Colonic mucosa (tissue), 4 donors: ENCODE measurements around the gene CACNA1D. TPM values are rescaled to one million over a fixed set of nuclear protein-coding genes. Genes with fewer than 3 reads are reported as not detected.

Source experiments
- DNase-seq: peaks from one replicate; pipeline ENCODE4 v3.0.0-alpha.2; 2020
- H3K27ac ChIP-seq: fragments of 200-600 bp; one replicate; pipeline ENCODE4 v1.8.0; 2021
- H3K27me3 ChIP-seq: fragments of 200-600 bp; one replicate; pipeline ENCODE4 v1.8.0; 2021
- H3K36me3 ChIP-seq: fragments of 200-600 bp; one replicate; pipeline ENCODE4 v1.8.0; 2021
- H3K4me1 ChIP-seq: fragments of 200-600 bp; one replicate; pipeline ENCODE4 v1.8.0; 2021; ENCODE audit warnings: mild to moderate bottlenecking
- H3K4me3 ChIP-seq: fragments of 200-600 bp; one replicate; pipeline ENCODE4 v1.8.0; 2021
- H3K9ac ChIP-seq, 2 donors: one replicate each; pipeline ENCODE4 v1.7.0; 2013; ENCODE audit warnings: control low read depth in 2 of 2, low read depth in 2 of 2, low read length in 2 of 2
- H3K9me3 ChIP-seq: fragments of 200-600 bp; one replicate; pipeline ENCODE4 v1.8.0; 2021
- CTCF ChIP-seq: fragments of 200-600 bp; IDR thresholded peaks from one replicate; pipeline ENCODE4 v1.8.0; 2022; ENCODE audit warnings: antibody characterized with exemption, mild to moderate bottlenecking
- intact Hi-C: fragments of 100-400 bp; cut with DNase I; formaldehyde crosslinking; loops from one replicate; pipeline ENCODE4 v1.14.1; 2022
- total RNA-seq, 2 donors: library from RNA; stranded (reverse); fragmentation: NEBNext Ultra II Directional in 1 of 2; extraction: Animal tissue kit (Norgen Biotek cat#: 25700) in 1 of 2; gene quantifications; one replicate each; pipeline ENCODE4 v1.2.1, GENCODE V29; 2021
- donor health status: healthy.
- donor health status: DM: no; HTN: no; CAD: no.
- donor health status: DM: no; HTN: no; CAD: no.

CACNA1D gene
- total RNA-seq, 2 donors from 2014 or later, result 9.6 to 17.1 TPM

GRCh38 chr3:53485675-53486403, 8.6 kb upstream of the CACNA1D start:
- DNase-seq, result peak; percentile 47
- Histone ChIP-seq H3K27me3 (no peaks in the 10 kb centered on the region), H3K9me3 (no peaks in the 10 kb centered on the region), H3K4me3 (no peak overlapping the region), H3K4me1 (peaks cover 4% of the 10 kb centered on the region), H3K9ac (peak overlapping the region in 1 of 2 donors; percentile 0), H3K36me3 (no peaks in the 10 kb centered on the region), H3K27ac (peak overlapping the region; percentile 50)
- no peak for TF ChIP-seq CTCF
- intact Hi-C loops, result no loop called here

GRCh38 chr3:53486961-53487654, 7.3 kb upstream of the CACNA1D start:
- Histone ChIP-seq H3K27ac (no peak overlapping the region), H3K4me1 (peaks cover 4% of the 10 kb centered on the region), H3K9ac (no peak overlapping the region), H3K4me3 (no peak overlapping the region), H3K9me3 (no peaks in the 10 kb centered on the region), H3K36me3 (no peaks in the 10 kb centered on the region), H3K27me3 (no peaks in the 10 kb centered on the region)
- DNase-seq, result no peak
- TF ChIP-seq CTCF, result no peak
- intact Hi-C loops, result no loop called here

GRCh38 chr3:53489386-53489785, 5.0 kb upstream of the CACNA1D start:
- Histone ChIP-seq H3K36me3 (no peaks in the 10 kb centered on the region), H3K4me3 (no peak overlapping the region), H3K9me3 (no peaks in the 10 kb centered on the region), H3K27me3 (no peaks in the 10 kb centered on the region), H3K9ac (no peak overlapping the region), H3K4me1 (peaks cover 4% of the 10 kb centered on the region), H3K27ac (no peak overlapping the region)
- intact Hi-C loops, result no loop called here
- no peak for DNase-seq
- no peak for TF ChIP-seq CTCF

GRCh38 chr3:53489787-53490458, 4.5 kb upstream of the CACNA1D start:
- intact Hi-C loops, result loop anchor here (10.0 kb wide), 1 partner anchor 115 kb away; no protein-coding TSS in a partner anchor
- TF ChIP-seq CTCF, result no peak
- Histone ChIP-seq H3K9me3 (no peaks in the 10 kb centered on the region), H3K4me1 (peaks cover 4% of the 10 kb centered on the region), H3K9ac (no peak overlapping the region), H3K27me3 (no peaks in the 10 kb centered on the region), H3K4me3 (no peak overlapping the region), H3K27ac (no peak overlapping the region), H3K36me3 (no peaks in the 10 kb centered on the region)
- DNase-seq, result no peak

GRCh38 chr3:53490459-53490968, 3.9 kb upstream of the CACNA1D start:
- H3K4me3 ChIP-seq, result no peak overlapping the region
- H3K4me1 ChIP-seq, result peaks cover 9% of the 10 kb centered on the region
- no peak overlapping the region for H3K27ac ChIP-seq
- H3K36me3 ChIP-seq, result no peaks in the 10 kb centered on the region
- DNase-seq, result no peak
- no peaks in the 10 kb centered on the region for H3K9me3 ChIP-seq
- intact Hi-C loops, result loop anchor here (10.0 kb wide), 1 partner anchor 116 kb away; no protein-coding TSS in a partner anchor
- H3K27me3 ChIP-seq, result peaks cover 3% of the 10 kb centered on the region
- no peak for TF ChIP-seq CTCF
- no peak overlapping the region for H3K9ac ChIP-seq
